B cell (primary cell): Measurements from ENCODE around the gene TRAF3.

Experiments used
- EZH2 ChIP-seq: IDR thresholded peaks from 2 replicates; pipeline ENCODE4 v1.6.1; 2012; ENCODE audit warnings: borderline replicate concordance, low read depth, mild to moderate bottlenecking, moderate library complexity, low read length; ENCODE audit not compliant: insufficient read depth, poor library complexity, severe bottlenecking
- TF ChIP-seq, protein P1 (sequence below): fragments of 200-600 bp; IDR thresholded peaks from one replicate; pipeline ENCODE4 v1.8.0; 2022; ENCODE audit warnings: antibody characterized with exemption, mild to moderate bottlenecking

- TF ChIP-seq, protein P1, sequence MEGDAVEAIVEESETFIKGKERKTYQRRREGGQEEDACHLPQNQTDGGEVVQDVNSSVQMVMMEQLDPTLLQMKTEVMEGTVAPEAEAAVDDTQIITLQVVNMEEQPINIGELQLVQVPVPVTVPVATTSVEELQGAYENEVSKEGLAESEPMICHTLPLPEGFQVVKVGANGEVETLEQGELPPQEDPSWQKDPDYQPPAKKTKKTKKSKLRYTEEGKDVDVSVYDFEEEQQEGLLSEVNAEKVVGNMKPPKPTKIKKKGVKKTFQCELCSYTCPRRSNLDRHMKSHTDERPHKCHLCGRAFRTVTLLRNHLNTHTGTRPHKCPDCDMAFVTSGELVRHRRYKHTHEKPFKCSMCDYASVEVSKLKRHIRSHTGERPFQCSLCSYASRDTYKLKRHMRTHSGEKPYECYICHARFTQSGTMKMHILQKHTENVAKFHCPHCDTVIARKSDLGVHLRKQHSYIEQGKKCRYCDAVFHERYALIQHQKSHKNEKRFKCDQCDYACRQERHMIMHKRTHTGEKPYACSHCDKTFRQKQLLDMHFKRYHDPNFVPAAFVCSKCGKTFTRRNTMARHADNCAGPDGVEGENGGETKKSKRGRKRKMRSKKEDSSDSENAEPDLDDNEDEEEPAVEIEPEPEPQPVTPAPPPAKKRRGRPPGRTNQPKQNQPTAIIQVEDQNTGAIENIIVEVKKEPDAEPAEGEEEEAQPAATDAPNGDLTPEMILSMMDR, result no peak
- TF ChIP-seq EZH2, result no peak
These were observed 91.8 kb downstream of the TRAF3 start for GRCh38 chr14:102868956-102869547.
